SK-N-DZ (cell line): ENCODE data around the gene SMPD3.

Experiments
- DNase-seq: peaks from one replicate; pipeline ENCODE4 v3.0.0-alpha.2; 2015; ENCODE audit warnings: low spot score

The SMPD3 gene

GRCh38 chr16:68434624-68435210 lies 13.6 kb downstream of the SMPD3 start:
- no peak for DNase-seq

- DNase-seq: no peak
Measured at GRCh38 chr16:68433316-68433715, 15.0 kb downstream of the SMPD3 start.

- DNase-seq: no peak
Measured at GRCh38 chr16:68432701-68433100, 15.6 kb downstream of the SMPD3 start.

- no peak for DNase-seq
Measured at GRCh38 chr16:68429076-68429854, 19.0 kb downstream of the SMPD3 start.

- DNase-seq: no peak
Measured at GRCh38 chr16:68427649-68428303, 20.5 kb downstream of the SMPD3 start.

- DNase-seq: no peak
Measured at GRCh38 chr16:68426347-68426652, 22.0 kb downstream of the SMPD3 start.

- no peak for DNase-seq
Measured at GRCh38 chr16:68425498-68426346, 22.6 kb downstream of the SMPD3 start.

GRCh38 chr16:68423771-68424170 lies 24.5 kb downstream of the SMPD3 start:
- no peak for DNase-seq

- DNase-seq: no peak
Measured at GRCh38 chr16:68422396-68422960, 25.8 kb downstream of the SMPD3 start.

GRCh38 chr16:68421076-68421475 lies 27.2 kb downstream of the SMPD3 start:
- DNase-seq: no peak

- no peak for DNase-seq
Measured at GRCh38 chr16:68420366-68420942, 27.9 kb downstream of the SMPD3 start.

- DNase-seq: no peak
Measured at GRCh38 chr16:68417711-68418301, 30.5 kb downstream of the SMPD3 start.

- DNase-seq: no peak
Measured at GRCh38 chr16:68416057-68417046, 32.0 kb downstream of the SMPD3 start.

- no peak for DNase-seq
Measured at GRCh38 chr16:68414581-68414980, 33.7 kb downstream of the SMPD3 start.

- DNase-seq: no peak
Measured at GRCh38 chr16:68412061-68412460, 36.2 kb downstream of the SMPD3 start.

GRCh38 chr16:68411086-68411485 lies 37.2 kb downstream of the SMPD3 start:
- DNase-seq: no peak

- no peak for DNase-seq
Measured at GRCh38 chr16:68408967-68409366, 39.3 kb downstream of the SMPD3 start.

- DNase-seq: no peak
Measured at GRCh38 chr16:68408428-68408827, 39.9 kb downstream of the SMPD3 start.

- DNase-seq: no peak
Measured at GRCh38 chr16:68406458-68407152, 41.7 kb downstream of the SMPD3 start.
